ENCODE results near the gene CDH16.
"Not testable (repeated sequence)": the region's sequence is repeated elsewhere in the genome, so short reads cannot be mapped to it uniquely, and the experiment has no call there.

Gene CDH16, protein sequence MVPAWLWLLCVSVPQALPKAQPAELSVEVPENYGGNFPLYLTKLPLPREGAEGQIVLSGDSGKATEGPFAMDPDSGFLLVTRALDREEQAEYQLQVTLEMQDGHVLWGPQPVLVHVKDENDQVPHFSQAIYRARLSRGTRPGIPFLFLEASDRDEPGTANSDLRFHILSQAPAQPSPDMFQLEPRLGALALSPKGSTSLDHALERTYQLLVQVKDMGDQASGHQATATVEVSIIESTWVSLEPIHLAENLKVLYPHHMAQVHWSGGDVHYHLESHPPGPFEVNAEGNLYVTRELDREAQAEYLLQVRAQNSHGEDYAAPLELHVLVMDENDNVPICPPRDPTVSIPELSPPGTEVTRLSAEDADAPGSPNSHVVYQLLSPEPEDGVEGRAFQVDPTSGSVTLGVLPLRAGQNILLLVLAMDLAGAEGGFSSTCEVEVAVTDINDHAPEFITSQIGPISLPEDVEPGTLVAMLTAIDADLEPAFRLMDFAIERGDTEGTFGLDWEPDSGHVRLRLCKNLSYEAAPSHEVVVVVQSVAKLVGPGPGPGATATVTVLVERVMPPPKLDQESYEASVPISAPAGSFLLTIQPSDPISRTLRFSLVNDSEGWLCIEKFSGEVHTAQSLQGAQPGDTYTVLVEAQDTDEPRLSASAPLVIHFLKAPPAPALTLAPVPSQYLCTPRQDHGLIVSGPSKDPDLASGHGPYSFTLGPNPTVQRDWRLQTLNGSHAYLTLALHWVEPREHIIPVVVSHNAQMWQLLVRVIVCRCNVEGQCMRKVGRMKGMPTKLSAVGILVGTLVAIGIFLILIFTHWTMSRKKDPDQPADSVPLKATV

GRCh38 chr16:66918803-66919568, at the start of gene CDH16:
CDH16 (minus strand) TSS chr16:66918885; CDS start chr16:66918065, 820 bp downstream.
- no peak for DNase-seq

DNA sequence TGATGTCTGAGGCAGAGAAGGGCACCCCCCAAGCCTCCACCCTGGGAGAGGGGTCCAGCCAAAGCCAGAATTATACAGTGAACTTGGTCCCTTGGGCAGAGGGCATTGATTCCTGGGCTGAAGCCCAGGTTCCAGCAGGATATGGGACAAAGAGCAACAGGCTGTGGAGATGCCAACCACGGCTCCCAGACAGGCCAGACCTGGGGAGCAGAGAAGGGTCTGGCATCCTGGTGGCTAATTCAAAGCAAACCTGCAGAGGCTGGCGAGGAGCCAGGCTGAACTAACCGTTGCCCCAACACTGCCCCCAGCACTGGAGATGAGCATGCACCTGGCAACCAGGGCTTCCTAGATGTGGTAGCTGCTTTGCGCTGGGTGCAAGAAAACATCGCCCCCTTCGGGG, 45.4 kb upstream of the CDH16 start:
- no peak for DNase-seq

DNA sequence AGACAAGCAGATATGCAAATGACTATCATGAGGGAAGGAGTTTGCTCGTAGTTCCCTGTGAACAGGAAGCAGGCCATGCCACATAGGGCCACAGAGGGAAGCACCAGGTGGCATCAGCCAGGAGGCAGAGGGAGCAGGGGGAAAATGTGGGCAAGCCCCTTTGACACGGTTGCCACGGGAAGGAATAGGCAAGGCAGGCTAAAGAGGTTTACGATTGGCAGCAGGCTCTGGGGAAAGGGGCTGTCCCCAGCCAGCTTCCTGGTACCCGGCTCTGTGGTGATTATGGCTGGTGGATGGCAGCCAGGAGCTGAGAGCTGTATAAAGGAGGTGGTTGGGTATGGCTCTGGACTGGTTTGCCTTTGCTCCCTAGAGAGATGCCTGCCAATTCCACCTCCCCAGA, 43.2 kb upstream of the CDH16 start:
- no peak for DNase-seq

- DNase-seq, result peak; percentile 86
Observed at GRCh38 chr16:66961065-66961744, 42.5 kb upstream of the CDH16 start, which contains the start of gene CES3. CES3 (plus strand) TSS chr16:66961266; CDS start chr16:66961308, 42 bp downstream.

GRCh38 chr16:66960270-66960669, 41.6 kb upstream of the CDH16 start:
- DNase-seq, result no peak

- no peak for DNase-seq
Observed at GRCh38 chr16:66959704-66960161, 41.0 kb upstream of the CDH16 start.

GRCh38 chr16:66958857-66959703, 40.4 kb upstream of the CDH16 start:
- no peak for DNase-seq

- not testable (repeated sequence) for DNase-seq
Observed at GRCh38 chr16:66956154-66956457, 37.4 kb upstream of the CDH16 start.

DNA sequence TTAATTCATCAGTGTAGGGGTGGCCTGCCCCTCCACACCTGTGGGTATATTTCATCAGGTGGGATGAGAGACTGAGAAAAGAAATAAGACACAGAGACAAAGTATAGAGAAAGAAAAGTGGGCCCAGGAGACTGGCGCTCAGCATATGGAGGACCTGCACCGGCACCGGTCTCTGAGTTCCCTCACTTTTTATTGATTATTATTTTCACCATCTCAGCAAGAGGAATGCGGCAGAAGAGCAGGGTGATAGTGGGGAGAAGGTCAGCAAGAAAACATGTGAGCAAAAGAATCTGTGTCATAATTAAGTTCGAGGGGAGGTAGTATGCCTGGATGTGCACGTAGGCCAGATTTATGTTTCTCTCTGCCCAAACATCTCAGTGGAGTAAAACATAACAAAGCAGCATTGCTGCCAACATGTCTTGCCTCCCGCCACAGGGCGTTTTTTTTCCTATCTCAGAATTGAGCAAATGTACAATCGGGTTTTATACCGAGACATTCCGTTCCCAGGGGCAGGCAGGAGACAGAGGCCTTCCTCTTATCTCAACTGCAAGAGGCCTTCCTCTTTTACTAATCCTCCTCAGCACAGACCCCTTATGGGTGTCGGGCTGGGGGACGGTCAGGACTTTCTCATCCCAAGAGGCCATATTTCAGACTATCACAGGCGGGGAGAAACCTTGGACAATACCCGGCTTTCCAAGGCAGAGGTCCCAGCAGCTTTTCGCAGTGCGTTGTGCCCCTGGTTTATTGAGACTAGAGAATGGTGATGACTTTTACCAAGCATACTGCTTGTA, 36.9 kb upstream of the CDH16 start:
- not testable (repeated sequence) for DNase-seq

DNA sequence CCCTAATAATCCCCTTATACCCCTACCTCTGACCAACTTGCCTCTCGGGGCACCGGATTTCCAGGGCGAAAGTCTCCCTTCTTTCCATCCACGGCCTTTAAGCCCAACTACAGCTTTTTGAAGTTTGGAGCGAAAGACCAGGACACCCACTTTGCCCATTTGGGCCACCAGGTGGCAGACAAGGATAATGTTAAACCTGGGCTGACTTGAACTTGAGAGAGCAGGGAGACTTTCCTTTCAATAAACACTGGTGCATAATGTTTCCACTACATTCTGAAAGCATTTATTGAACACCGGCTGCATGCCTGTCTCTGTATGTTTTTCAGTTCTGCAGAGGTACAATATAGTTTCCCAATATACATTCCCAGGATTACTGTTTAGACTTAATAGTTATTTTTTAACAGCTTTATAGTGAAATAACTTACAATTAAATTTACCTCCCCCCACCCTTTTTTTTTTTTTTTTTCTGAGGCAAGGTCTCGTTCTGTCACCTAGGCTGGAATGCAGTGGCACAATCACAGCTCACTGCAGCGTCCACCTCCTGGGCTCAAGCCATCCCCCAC, 35.5 kb upstream of the CDH16 start:
- DNase-seq, result peak; percentile 80

DNA sequence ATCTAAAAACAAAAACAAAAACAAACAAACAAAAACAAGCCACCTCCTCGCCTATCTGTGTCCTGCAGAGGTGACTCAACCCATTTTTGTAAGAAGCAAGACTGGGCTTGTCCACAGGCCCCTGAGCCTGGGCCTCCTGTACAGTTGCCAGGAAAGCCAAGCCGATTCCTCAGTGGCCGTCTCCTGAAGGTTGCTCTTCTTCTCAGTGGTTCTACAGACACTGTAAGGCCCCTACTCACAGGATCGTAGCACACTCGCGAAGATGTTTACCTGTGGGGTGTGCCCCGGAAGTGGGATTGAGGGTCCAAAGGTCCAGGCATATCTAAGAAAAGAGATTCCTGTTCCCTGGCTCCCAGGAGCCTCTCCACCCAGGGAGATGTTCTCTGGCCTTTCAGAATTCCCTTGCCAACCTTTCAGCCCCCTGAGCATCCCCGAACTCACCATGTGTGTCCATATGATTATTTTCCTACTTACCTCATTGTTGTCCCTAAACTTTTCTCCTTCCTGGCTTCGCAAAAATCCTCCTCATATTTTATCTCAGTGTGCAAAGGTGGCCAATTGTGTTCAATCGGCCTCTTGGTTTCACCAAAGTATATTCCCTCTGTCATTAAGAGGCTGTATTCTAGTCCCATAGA, 34.9 kb upstream of the CDH16 start:
- no peak for DNase-seq

- no peak for DNase-seq
Observed at GRCh38 chr16:66952430-66953110, 33.9 kb upstream of the CDH16 start.

GRCh38 chr16:66950971-66951790, 32.5 kb upstream of the CDH16 start:
- no peak for DNase-seq

DNA sequence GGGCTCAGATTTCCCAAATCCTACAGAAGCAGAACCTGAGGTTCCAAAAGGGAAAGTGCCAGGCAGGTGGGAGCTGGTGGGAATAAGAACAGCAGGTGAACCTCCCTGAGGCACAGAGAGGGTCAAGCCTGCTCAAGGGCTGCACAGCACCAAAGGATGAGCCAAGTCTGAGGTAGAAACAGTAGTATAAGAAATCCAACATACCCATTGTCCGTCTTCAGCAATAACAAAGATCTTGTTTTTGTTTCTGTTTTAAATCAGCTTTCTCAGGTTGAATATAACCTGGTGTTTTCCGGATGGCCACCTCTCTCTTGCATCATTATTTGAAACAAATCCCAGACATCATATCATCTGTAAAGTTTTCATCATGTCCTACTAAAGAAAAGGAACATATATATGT, 31.8 kb upstream of the CDH16 start:
- DNase-seq, result no peak

DNA sequence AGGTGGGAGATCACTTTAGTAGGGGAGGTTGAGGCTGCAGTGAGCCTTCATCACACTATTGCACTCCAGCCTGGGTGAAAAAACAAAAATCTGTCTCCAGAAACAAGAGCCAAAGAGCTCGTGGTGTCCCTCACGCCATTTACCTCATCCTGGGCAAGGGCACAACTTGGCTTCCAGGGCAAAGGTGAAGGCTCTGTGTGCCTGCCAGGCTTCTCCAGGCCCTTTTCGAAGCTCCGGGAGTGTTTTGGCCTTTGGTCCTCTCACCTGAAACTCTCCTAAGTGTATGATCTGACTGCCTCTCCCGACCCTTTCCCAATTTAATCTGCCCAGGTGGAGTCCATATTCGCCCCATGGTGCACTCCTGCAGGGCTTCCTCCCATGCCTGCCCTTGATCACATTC, 30.8 kb upstream of the CDH16 start:
- no peak for DNase-seq

- DNase-seq, result no peak
Observed at GRCh38 chr16:66948837-66949225, 30.1 kb upstream of the CDH16 start.

DNA sequence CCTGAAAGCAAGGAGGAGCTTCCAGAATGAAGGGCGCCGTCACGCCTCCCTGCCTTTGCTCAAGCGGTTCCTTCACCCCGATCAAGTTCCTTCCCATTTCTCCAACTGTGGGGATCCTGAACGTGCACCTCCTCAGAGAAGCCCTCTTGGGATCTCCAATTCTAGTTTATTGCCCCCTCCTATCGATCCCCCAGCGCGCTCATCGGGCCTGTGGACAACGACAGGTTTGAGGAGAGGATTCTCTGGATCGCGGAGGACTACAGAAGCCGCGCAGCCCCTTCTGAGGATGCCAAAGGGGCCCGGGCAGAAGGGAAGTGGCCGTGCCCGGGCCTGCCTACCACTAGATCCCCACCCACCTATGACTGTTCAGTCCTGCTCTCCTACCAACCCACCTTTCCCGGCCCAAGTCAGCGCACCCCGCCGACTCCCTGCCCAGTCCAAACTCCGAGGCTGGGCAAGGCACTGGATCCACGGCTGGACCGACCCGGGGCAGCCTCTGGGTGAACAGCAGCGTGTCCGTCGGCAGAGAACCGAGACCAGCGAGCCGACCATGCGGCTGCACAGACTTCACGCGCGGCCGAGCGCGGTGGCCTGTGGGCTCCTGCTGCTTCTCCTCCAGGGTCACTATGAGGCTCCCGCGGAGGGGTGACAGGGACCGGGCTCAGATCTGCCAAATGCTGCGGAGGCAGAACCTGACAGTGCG, 29.6 kb upstream of the CDH16 start:
- no peak for DNase-seq
